ENCODE measurements around the gene KRT9. TPM values are rescaled to one million over a fixed set of nuclear protein-coding genes. Genes with fewer than 3 reads are reported as not detected.

Gene KRT9
- total RNA-seq, 1 donor from 2014 or later, result not detected

GRCh38 chr17:41537614-41537954 is 34.3 kb downstream of the KRT9 start:
- intact Hi-C loops (cut with micrococcal nuclease), result no loop called here
- ATAC-seq, result no peak
- no peak for DNase-seq

DNA sequence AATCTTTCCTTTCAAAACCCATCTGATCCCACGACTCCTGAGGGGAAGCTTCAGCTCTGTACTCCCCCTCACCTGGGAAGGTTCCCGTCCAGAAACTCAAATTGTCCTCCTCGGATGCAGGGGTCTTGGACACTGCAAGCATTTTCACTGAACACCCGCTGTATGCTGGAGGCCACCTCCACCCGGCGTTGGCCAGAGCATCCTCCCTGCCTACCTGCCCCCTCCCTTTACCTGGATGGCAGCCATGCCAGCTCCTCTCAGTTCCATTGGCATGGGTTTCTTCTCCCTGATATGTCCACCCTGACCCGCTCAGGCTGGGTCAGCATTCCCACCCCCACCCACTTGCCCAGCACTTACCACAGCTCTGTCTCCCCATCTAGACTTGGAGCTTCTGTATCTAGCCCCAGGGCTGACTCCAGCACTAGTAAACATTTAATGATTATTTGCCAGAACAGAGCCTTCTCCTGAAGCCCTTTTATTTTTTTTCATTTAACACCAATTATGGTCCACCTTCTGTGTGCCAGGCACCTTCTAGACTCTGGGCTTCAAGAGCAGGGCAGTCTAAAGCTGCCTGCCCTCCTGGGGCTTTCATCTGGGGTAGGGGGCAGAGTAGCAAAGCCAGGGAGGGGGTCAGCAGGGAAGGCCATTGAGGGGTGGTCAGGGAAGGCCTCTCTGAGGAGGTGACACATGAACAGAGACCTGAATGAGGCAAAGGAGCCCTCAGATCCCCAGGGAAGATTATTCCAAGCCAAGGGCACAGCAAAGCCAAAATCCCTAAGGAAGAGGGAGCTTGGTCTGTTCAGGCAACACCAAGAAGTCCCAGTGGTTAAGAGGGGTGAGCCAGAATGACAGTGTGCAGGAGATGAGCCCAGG is 34.9 kb downstream of the KRT9 start:
- intact Hi-C loops (cut with micrococcal nuclease), result no loop called here
- ATAC-seq (no peak), DNase-seq (no peak)

GRCh38 chr17:41535764-41536481 is 35.9 kb downstream of the KRT9 start:
- intact Hi-C loops (cut with micrococcal nuclease), result no loop called here
- no peak for DNase-seq
- ATAC-seq, result no peak

- intact Hi-C loops (cut with micrococcal nuclease), result no loop called here
- DNase-seq, result no peak
- ATAC-seq, result no peak
These were observed 36.8 kb downstream of the KRT9 start for GRCh38 chr17:41534899-41535546.

- intact Hi-C loops (cut with micrococcal nuclease), result no loop called here
- ATAC-seq (no peak), DNase-seq (no peak)
These were observed 38.2 kb downstream of the KRT9 start for GRCh38 chr17:41533613-41534012.

GRCh38 chr17:41532947-41533570 is 38.8 kb downstream of the KRT9 start:
- intact Hi-C loops (cut with micrococcal nuclease), result no loop called here
- DNase-seq (no peak), ATAC-seq (no peak)

GRCh38 chr17:41531993-41532392 is 39.9 kb downstream of the KRT9 start:
- no peak for ATAC-seq
- no peak for DNase-seq
- intact Hi-C loops (cut with micrococcal nuclease), result no loop called here

DNA sequence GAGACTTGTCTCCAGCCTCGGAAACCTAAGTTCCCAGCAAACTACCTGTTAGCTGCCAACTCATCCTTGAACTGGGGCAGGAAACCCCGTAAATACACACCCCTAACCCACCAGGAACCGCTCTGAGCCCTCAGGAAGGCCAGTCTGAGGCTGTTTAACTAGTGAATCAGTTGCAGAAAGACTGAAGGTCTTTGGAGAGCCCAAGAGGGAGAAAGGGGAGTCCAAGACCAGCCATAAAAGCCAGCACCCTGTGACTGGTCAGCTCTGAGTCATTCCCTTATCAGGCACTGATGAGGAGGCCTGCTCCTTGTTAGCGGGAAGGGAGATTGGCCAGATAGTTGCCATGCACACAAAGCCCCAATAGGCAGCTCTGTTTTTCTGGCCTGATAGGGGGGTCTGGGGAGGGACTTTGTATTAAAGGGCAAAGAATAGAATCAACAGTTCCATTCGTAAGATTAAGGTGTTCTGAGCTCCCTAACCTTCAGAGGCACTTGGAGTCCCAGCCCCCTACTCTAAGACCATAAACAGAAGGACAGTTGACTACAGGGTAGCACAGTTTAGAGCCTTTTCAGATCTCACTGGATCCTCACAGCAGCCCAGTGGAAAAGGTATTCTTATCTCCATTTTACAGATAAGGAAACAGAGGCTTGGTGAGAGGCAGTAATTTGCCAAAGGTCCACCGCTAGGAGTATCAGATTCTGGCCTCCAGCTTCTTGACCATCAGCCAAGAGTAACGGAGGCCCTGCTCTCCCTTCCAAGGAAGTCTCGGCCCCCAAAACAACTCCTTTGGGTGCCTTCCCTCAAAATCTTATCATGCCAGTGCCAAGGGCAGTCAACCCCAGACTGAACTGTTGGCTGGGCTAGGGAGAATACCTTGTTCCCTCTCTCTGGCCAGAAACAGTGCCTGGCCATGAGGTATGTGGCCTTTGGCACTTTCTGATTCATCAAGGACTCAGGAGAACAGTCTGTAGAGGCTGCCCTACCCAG is 41.5 kb downstream of the KRT9 start:
- intact Hi-C loops (cut with micrococcal nuclease), result no loop called here
- no peak for DNase-seq
- no peak for ATAC-seq

DNA sequence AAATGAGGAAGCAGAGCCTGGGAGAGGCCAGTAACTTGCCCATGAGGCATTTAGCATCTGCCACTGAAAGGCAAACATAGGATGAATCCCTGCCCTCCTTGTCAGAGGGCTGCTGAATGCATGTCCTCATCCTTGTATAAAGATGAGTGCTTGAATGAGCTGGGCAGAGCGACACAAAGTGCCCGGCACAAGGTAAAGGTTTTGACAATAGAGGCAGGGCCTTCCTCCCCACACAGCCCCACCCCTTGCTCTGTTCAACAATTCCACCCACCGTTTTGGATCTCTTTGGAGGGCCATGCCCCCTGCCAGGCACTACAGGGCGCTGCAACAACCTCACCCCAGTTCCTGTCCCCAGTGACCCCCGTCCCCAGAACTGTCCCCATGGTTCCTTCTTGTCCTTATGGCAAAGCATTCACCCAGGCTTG is 42.4 kb downstream of the KRT9 start:
- intact Hi-C loops (cut with micrococcal nuclease), result no loop called here
- DNase-seq (no peak), ATAC-seq (no peak)

GRCh38 chr17:41528959-41529353 is 42.9 kb downstream of the KRT9 start:
- ATAC-seq (no peak), DNase-seq (no peak)
- intact Hi-C loops (cut with micrococcal nuclease), result no loop called here

DNA sequence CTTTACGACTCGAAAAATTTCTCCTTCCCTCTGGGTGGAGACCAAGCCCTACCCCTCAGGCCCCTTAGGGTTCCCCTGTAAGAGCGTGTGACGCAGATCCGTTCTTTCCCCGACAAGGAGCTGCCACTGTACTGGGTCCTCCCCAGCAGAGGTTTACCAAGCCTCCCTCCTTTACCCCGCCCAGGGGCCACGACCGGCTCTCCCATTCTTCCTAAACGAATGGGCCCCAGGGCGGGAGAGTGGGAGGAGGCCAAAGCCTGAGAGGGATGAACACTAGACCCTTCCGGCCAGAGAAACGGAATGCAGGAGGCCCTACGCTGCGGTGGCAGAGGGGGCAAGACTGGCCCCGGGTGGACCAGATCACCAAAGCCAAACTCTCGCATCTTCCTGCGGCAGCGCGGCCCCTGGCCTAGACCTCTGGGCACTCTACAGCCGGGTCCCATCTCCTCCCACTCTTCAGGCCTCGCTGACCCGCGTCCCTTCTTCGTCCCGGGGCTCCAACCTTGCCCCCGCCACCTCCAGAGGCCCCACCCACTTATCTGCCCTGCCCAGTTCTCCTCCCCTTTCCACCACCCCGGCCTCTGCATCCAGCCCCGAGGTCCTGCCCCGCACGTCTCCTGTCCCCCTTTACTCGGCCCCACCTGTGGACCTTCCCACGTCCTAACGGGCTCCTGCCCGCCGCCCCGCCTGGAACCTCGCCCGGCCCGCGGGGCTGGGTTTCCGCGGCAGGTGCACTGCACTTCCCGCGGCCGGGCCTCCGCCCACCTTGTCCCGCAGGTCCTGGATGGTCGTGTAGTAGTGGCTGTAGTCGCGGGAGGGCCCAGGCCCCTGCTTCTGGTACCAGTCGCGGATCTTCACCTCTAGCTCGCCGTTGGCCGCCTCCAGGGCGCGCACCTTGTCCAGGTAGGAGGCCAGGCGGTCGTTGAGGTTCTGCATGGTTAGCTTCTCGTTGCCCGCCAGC is 44.5 kb downstream of the KRT9 start:
- intact Hi-C loops (cut with micrococcal nuclease), result no loop called here
- no peak for ATAC-seq
- no peak for DNase-seq

DNA sequence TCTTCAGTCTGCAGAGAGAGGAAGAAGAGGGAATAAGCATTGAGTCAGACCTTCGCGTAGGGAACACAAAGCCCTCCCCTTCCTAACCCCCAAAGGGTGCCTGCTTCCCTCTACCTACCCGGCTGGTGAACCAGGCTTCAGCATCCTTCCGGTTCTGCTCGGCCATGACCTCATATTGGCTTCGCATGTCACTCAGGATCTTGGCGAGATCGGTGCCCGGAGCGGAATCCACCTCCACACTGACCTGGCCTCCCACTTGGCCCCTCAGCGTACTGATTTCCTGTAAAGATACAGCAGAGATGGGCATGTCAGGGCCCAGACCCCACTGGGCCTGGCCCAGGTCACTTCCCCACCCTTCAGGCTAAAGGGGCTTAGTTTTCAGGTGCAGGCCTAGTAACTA is 47.6 kb downstream of the KRT9 start:
- intact Hi-C loops (cut with micrococcal nuclease), result no loop called here
- DNase-seq (no peak), ATAC-seq (no peak)

GRCh38 chr17:41523787-41524186 is 48.1 kb downstream of the KRT9 start:
- no peak for ATAC-seq
- DNase-seq, result no peak

DNA sequence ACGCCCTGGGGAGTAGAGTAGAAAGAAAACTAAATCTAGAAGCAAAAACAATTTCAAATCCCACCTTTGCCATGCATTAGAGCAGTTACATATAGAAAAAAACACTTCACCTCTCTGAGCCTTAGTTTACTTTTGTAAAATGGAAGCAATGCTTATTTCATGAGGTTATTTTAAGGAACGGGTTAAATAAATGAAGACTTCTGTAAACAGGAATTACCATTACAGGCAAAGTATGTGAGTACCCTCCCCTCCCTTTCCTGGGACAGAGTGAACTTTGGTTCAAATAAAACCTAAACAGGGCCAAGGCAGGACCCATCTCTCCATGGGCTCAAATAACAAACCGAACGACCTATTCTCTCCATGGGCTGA is 48.6 kb downstream of the KRT9 start:
- intact Hi-C loops (cut with micrococcal nuclease), result no loop called here
- DNase-seq (no peak), ATAC-seq (no peak)

More at GRCh38 chr17:41523787-41524186, 48.1 kb downstream of the KRT9 start:
- intact Hi-C loops (cut with micrococcal nuclease), result no loop called here

- intact Hi-C loops (cut with micrococcal nuclease), result no loop called here
- DNase-seq (no peak), ATAC-seq (no peak)
These were observed 49.3 kb downstream of the KRT9 start for GRCh38 chr17:41522301-41523224.

DNA sequence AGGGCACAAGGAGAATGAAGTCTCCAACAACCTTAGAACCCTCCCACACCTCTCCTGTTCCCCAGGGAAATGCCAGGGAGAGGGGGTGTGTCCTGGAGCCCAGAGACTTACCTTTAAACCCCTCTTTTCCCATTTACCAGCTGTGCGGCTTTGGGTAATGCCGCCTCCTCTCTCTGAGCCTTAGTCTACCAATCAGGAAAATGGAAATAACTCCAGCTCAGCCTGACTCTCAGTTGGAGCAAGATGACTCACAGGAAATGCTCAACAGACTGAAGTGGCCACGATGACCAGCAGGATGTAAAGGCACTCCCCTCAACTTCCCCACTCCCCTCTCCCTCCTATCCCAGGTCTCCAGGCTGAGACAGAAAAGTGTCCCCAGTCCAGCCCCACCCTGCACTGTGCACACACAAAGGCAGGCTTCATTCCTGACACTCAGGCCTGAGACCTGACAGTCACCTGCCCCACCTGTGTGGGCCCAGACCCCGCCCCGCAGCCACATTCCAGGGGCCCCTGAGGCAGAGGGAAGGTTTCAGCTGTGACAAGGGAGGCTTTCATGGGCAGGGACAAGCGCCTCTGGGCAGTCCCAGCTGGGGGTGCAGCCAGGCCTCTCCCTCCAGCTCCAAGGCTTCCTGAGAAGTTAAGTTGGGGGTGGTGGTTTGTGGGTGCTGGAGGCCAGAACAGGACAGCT is 50.1 kb downstream of the KRT9 start:
- no peak for ATAC-seq
- no peak for DNase-seq

More for the DNA sequence above, 50.1 kb downstream of the KRT9 start:
- intact Hi-C loops (cut with micrococcal nuclease), result no loop called here
